Left renal cortex interstitium (tissue), 4 donors: Measurements from ENCODE around the gene MAMLD1. TPM values are rescaled to one million over a fixed set of nuclear protein-coding genes. Genes with fewer than 3 reads are reported as not detected.
"Not testable (repeated sequence)": the region's sequence is repeated elsewhere in the genome, so short reads cannot be mapped to it uniquely, and the experiment has no call there.

Experiments used
- DNase-seq, 4 donors: peaks; one replicate each; pipeline ENCODE4 v3.0.0-alpha.2; 2013; ENCODE audit warnings: low read depth in 4 of 4, low spot score in 2 of 4, missing footprints in 1 of 4
- polyA plus RNA-seq, 4 donors: library from polyadenylated mRNA; unstranded; fragments of 120-200 nt; gene quantifications; one replicate each; pipeline ENCODE4 v1.2.1, GENCODE V29; 2013; ENCODE audit not compliant: insufficient read length in 4 of 4

Gene MAMLD1
- polyA plus RNA-seq: 1 to 10 TPM; 6.4 to 7.8 (median 7.3) TPM

- no peak for DNase-seq
Measured at GRCh38 chrX:150362599-150363481, at the start of gene MAMLD1. Gene MAMLD1 (plus strand): TSS chrX:150363317. CDS start chrX:150445517, 82,200 bp downstream.

DNA sequence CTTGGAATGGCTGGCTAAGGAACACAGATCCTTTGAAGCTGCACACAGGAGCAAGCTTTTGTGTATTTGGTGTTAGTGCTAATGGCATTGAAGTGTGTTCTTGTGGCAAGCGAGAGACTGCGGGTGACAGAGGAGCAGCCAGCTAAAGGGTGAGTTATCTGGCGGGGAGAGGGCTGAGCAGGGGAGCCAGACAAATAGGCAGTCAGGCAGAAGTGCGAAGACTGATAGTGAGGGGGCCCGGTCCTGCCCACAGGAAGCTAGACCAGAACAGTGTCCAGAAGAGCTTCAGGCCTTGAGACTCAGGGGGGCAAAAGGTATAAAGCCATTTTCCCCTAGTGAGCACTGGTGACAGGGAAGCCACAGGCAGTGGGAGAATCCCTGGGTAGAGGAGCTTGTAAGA lies 49.6 kb upstream of the MAMLD1 start:
- no peak for DNase-seq

GRCh38 chrX:150314186-150314585 lies 48.9 kb upstream of the MAMLD1 start:
- no peak for DNase-seq

DNA sequence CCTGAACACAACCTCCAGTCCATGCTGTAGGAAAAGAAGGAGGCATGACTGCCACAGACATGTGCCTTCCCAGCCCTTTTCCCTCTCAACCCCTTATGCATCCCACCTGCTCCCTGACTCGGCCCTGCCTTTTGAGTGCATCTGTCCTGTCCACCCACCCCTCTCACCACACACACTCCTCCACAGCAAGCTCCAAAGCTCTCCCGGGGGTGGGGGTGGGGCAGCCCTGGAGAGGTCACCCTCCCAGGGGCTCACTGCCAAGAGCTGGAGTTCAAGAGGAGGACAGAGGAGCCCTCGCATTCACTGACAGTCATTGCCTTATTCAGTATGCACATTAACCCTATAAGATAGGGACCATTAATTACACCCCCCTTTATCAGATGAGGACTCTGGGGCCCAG lies 46.6 kb upstream of the MAMLD1 start:
- peak in 1 of 4 donors; percentile 11 for DNase-seq

GRCh38 chrX:150323020-150323419 lies 40.1 kb upstream of the MAMLD1 start:
- DNase-seq: no peak

- DNase-seq: no peak
Measured at GRCh38 chrX:150324035-150324728, 38.9 kb upstream of the MAMLD1 start.

DNA sequence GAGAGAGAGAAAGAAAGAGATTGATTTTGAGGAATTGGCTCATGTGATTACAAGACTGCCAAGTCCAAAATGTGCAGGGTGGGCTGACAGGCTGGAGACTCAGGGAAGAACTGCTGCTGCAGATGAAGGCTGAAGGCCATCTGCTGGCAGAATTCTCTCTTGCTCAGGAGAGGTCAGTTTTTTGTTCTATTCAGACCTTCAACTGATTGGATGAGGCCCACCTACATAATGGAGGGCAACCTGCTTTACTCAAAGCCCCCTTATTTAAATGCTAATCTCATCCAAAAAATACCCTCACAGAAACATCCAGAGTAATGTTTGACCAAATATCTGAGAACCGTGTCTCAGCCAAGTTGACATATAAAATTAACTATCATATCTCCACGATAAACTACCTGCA lies 38.2 kb upstream of the MAMLD1 start:
- no peak for DNase-seq

DNA sequence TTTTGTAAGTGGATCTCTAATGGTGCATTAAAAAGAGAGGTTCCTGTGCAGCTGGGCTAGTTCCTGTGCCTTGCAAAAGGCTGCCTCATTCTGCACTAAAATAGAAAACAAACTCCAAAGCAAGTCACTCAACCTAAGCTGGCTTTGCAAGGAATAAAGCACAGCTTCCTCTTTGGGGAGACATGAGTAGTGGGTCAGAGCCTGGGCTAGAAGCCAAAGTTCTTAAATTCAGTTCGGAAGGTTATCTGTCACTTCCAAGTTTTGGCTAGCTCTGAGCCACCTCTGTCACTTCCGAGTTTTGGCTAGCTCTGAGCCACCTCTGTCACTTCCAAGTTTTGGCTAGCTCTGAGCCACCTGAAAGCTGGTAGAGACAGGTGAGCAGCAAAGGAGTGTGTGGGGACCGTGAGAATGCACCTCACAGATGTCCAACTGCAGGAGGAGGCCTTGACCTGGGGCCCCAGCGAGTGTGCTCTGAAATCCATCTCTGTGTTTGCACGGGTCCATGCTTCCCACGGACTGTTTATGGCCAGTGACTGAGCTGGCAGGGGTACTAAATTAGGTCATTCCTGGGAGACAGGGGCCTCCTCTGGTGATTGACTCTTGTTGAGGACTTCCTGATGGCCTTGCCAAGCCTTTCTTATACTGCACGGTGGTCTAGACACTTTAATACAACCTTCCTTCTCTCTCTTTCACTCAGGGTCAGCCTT lies 36.4 kb upstream of the MAMLD1 start:
- DNase-seq: no peak

GRCh38 chrX:150329282-150329681 lies 33.8 kb upstream of the MAMLD1 start:
- DNase-seq: no peak

- no peak for DNase-seq
Measured at GRCh38 chrX:150329868-150330267, 33.2 kb upstream of the MAMLD1 start.

- no peak for DNase-seq
Measured at GRCh38 chrX:150332023-150332422, 31.1 kb upstream of the MAMLD1 start.

GRCh38 chrX:150334100-150334499 lies 29.0 kb upstream of the MAMLD1 start:
- no peak for DNase-seq

DNA sequence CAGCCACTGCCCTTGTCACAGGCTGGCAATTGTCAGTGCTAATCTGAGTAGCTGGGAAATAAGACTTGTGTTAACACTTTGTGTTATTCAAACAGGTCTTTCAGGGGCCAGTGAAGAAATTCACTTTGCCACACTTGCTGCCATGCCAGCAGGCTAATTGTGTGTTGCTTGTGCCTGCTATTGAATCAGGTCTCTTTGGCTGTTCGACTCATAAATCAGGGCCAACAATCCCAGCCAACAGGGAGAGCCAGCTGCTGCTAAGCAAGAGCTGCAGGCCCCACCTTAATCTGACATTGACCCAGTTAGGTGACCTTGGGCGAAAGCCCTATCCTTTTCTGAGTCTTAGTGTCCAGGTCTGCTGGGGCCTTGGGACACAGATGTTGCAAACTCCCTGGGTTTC lies 28.1 kb upstream of the MAMLD1 start:
- DNase-seq: no peak

DNA sequence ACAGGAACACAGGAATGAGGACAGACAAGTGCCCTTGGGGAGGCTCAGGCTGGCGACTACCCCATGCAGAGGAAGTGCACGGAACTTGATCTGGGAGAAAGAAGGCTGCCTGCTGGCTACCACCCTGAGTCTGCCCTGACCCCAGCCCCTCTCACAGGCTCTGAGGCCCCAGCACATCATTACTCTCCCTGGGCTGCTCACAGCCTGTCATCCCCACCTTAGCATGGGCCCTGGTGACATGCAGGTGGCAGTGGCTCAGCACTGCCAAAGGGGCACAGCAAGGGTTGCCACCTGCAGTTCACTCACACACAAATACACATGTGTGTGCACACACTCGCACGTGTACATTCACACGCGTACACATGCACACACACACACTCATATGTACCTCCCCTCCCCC lies 26.1 kb upstream of the MAMLD1 start:
- no peak for DNase-seq

DNA sequence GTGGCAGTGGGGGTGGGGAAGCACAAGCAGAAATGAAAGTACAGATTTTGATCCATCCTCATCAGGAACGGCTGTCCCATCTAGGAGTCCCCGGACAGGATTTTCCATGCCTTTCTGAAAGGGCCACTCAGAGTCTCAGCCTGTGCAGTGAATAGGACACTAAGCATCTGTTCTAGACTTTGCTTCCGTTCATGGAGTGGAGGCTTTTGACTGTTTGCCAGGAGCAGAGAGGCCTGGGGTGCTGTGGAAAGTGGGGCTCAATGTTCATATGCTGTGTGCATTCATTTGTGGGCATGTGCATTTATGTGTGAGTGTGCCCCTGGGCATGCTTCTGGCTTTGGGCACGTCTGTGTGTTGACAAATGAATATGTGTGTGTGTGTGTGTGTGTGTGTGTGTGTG lies 25.6 kb upstream of the MAMLD1 start:
- no peak for DNase-seq

GRCh38 chrX:150338615-150339014 lies 24.5 kb upstream of the MAMLD1 start:
- DNase-seq: no peak

- DNase-seq: no peak
Measured at GRCh38 chrX:150339736-150340135, 23.4 kb upstream of the MAMLD1 start.

GRCh38 chrX:150340326-150340725 lies 22.8 kb upstream of the MAMLD1 start:
- DNase-seq: not testable (repeated sequence)

DNA sequence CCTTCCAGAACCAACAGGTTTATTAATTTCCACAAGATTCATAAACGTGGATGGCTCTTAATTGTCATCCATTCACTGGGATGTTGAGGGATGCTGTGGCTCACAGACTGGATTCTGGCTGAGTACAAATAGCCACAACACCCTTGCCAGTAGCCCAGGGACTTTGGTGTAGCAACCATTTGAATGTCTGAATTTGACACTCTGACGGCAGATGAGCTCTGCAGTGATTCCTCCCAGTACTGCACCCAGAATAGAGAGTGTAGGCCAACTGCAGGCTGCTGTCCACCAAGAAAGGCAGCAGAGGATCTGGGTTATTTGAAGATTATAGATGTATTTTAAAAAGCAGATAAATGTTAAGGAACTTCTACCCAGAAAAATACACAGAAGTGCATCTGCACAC lies 15.6 kb upstream of the MAMLD1 start:
- DNase-seq: no peak

- DNase-seq: no peak
Measured at GRCh38 chrX:150348365-150348764, 14.8 kb upstream of the MAMLD1 start.

GRCh38 chrX:150352114-150352513 lies 11.0 kb upstream of the MAMLD1 start:
- no peak for DNase-seq
